ENCODE results near the gene PFKFB2. TPM values are rescaled to one million over a fixed set of nuclear protein-coding genes. Genes with fewer than 3 reads are reported as not detected.

Gene PFKFB2
- total and polyA plus RNA-seq, 2 experiments from 2014 or later = 9.5 to 19.2 TPM

DNA sequence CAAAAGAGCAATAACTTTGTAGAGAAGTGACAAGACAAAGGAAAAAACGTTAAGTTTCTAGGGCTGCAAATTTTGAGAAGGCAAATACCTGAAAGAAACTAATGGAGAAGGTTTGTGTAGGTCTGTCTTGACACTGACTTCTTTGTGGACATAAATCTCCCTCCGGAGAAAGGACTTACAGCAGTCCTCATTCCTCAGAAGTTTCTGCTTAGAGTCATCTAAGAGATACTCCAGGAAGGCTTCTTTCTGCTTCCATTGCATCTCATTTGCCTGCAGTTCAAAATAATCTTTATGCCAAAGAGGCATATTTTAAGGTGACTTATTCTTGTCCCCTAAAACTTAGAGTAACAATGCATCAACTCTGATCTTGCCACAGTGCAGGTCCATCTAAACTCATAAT lies 31.2 kb downstream of the PFKFB2 start:
- WGBS (ENCODE audit: low lambda C conversion rate, missing lambda C conversion rate) = 31% methylated on average over 2 of the region's 2 CpGs
- Histone ChIP-seq H3K4me2 (no peak overlapping the region), H3K27ac (no peak overlapping the region), H2AFZ (no peak overlapping the region), H3K27me3 (no peaks in the 10 kb centered on the region), H3K36me3 (replicated peaks; ENCODE audit: insufficient read depth, low read depth) (no peaks in the 10 kb centered on the region), H3K4me1 (ENCODE audit: insufficient read depth) (peaks cover 31% of the 10 kb centered on the region), H3K9me2 (replicated peaks; ENCODE audit: insufficient read depth) (no peaks in the 10 kb centered on the region), H4K20me1 (ENCODE audit: insufficient read depth, poor library complexity, severe bottlenecking) (no peaks in the 10 kb centered on the region), H3K79me2 (no peaks in the 10 kb centered on the region), H3K9me3 (ENCODE audit: low read depth) (no peaks in the 10 kb centered on the region), H3K4me3 (no peak overlapping the region)
- no peak for DNase-seq (ENCODE audit: low spot score)
- TF ChIP-seq, protein P1, sequence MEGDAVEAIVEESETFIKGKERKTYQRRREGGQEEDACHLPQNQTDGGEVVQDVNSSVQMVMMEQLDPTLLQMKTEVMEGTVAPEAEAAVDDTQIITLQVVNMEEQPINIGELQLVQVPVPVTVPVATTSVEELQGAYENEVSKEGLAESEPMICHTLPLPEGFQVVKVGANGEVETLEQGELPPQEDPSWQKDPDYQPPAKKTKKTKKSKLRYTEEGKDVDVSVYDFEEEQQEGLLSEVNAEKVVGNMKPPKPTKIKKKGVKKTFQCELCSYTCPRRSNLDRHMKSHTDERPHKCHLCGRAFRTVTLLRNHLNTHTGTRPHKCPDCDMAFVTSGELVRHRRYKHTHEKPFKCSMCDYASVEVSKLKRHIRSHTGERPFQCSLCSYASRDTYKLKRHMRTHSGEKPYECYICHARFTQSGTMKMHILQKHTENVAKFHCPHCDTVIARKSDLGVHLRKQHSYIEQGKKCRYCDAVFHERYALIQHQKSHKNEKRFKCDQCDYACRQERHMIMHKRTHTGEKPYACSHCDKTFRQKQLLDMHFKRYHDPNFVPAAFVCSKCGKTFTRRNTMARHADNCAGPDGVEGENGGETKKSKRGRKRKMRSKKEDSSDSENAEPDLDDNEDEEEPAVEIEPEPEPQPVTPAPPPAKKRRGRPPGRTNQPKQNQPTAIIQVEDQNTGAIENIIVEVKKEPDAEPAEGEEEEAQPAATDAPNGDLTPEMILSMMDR (IDR thresholded peaks at IDR 0.05; ENCODE audit: poor library complexity) = no peak
- no peak for TF ChIP-seq EZH2 (IDR thresholded peaks at IDR 0.05; ENCODE audit: borderline replicate concordance)
- no peak for TF ChIP-seq EZH2phosphoT487 (IDR thresholded peaks at IDR 0.05; ENCODE audit: low read depth, severe bottlenecking, unreplicated experiment)

DNA sequence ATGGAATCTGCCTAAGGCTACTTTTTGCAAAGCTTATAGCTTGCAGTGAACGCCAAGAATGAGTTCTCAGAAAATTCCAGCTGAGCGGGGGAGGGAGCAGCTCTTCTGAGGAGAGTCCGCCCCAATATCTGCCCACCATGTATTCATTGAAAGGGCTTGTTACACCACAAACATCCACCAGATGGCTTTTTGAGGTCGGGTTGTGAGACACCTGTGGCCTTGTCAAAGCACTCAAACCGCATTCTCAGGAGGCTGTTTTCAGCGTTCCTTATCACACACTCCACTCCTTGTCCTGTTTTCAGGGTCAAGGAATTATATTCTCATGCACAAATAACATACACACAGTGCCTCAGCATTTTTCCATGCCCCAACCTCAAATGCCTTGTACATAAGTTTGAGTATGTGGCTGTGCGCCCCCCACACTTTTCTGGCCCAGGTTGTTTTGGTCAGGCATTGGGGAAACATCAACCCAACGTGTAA lies 31.7 kb downstream of the PFKFB2 start:
- H3K4me1 ChIP-seq (ENCODE audit: insufficient read depth) = peaks cover 36% of the 10 kb centered on the region
- H3K4me2 ChIP-seq = no peak overlapping the region
- peak; percentile 80 for DNase-seq (ENCODE audit: low spot score)
- no peak overlapping the region for H2AFZ ChIP-seq
- H3K27me3 ChIP-seq = no peaks in the 10 kb centered on the region
- no peaks in the 10 kb centered on the region for H4K20me1 ChIP-seq (ENCODE audit: insufficient read depth, poor library complexity, severe bottlenecking)
- no peak overlapping the region for H3K4me3 ChIP-seq
- H3K79me2 ChIP-seq = no peaks in the 10 kb centered on the region
- TF ChIP-seq, protein P1 (IDR thresholded peaks at IDR 0.05; ENCODE audit: poor library complexity) = peak; percentile 62
- no peak for TF ChIP-seq EZH2phosphoT487 (IDR thresholded peaks at IDR 0.05; ENCODE audit: low read depth, severe bottlenecking, unreplicated experiment)
- H3K9me2 ChIP-seq (replicated peaks; ENCODE audit: insufficient read depth) = no peaks in the 10 kb centered on the region
- H3K9me3 ChIP-seq (ENCODE audit: low read depth) = no peaks in the 10 kb centered on the region
- 25% methylated on average over 8 of the region's 8 CpGs for WGBS (ENCODE audit: low lambda C conversion rate, missing lambda C conversion rate)
- H3K27ac ChIP-seq = peak overlapping the region; percentile 44
- H3K36me3 ChIP-seq (replicated peaks; ENCODE audit: insufficient read depth, low read depth) = no peaks in the 10 kb centered on the region

DNA sequence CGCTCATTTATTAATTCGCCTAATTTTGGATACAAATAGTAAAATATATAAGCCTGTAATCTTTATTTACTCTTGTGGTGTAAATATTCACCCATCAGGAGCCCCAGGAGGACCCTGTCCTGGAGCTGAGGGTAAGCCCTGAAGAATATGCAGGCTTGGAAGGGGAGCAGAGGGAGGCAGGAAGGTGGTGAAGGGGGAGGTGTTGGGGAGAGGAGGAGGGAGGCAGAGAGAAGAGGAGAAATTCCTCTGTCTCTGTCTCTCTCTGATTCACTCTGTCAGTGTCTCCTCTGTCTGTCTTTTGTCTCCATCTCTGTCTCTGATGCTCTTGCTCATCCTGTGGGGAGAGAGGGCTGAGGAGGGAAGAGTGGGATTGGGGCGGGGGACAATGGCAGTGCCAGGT lies 32.8 kb downstream of the PFKFB2 start:
- no peaks in the 10 kb centered on the region for H3K36me3 ChIP-seq (replicated peaks; ENCODE audit: insufficient read depth, low read depth)
- peaks cover 38% of the 10 kb centered on the region for H3K4me1 ChIP-seq (ENCODE audit: insufficient read depth)
- no peaks in the 10 kb centered on the region for H4K20me1 ChIP-seq (ENCODE audit: insufficient read depth, poor library complexity, severe bottlenecking)
- H2AFZ ChIP-seq = no peak overlapping the region
- 87% methylated on average over 3 of the region's 3 CpGs for WGBS (ENCODE audit: low lambda C conversion rate, missing lambda C conversion rate)
- no peak overlapping the region for H3K4me2 ChIP-seq
- no peak for DNase-seq (ENCODE audit: low spot score)
- no peak overlapping the region for H3K4me3 ChIP-seq
- no peaks in the 10 kb centered on the region for H3K79me2 ChIP-seq
- TF ChIP-seq, protein P1 (IDR thresholded peaks at IDR 0.05; ENCODE audit: poor library complexity) = no peak
- TF ChIP-seq EZH2 (IDR thresholded peaks at IDR 0.05; ENCODE audit: borderline replicate concordance) = no peak
- no peak for TF ChIP-seq EZH2phosphoT487 (IDR thresholded peaks at IDR 0.05; ENCODE audit: low read depth, severe bottlenecking, unreplicated experiment)
- H3K27me3 ChIP-seq = no peaks in the 10 kb centered on the region
- H3K9me3 ChIP-seq (ENCODE audit: low read depth) = no peaks in the 10 kb centered on the region
- no peak overlapping the region for H3K27ac ChIP-seq
- no peaks in the 10 kb centered on the region for H3K9me2 ChIP-seq (replicated peaks; ENCODE audit: insufficient read depth)

- H3K4me1 ChIP-seq (ENCODE audit: insufficient read depth) = peaks cover 38% of the 10 kb centered on the region
- 17% methylated on average over 2 of the region's 2 CpGs for WGBS (ENCODE audit: low lambda C conversion rate, missing lambda C conversion rate)
Measured at GRCh38 chr1:207088161-207088560, 35.1 kb downstream of the PFKFB2 start.

More at GRCh38 chr1:207088161-207088560, 35.1 kb downstream of the PFKFB2 start:
- TF ChIP-seq, protein P1 (IDR thresholded peaks at IDR 0.05; ENCODE audit: poor library complexity) = no peak
- TF ChIP-seq EZH2 (IDR thresholded peaks at IDR 0.05; ENCODE audit: borderline replicate concordance) (no peak), EZH2phosphoT487 (IDR thresholded peaks at IDR 0.05; ENCODE audit: low read depth, severe bottlenecking, unreplicated experiment) (no peak)
- no peaks in the 10 kb centered on the region for H3K9me2 ChIP-seq (replicated peaks; ENCODE audit: insufficient read depth)
- no peaks in the 10 kb centered on the region for H3K79me2 ChIP-seq
- H2AFZ ChIP-seq = no peak overlapping the region
- H3K27ac ChIP-seq = peak overlapping the region; percentile 86
- H3K27me3 ChIP-seq = no peaks in the 10 kb centered on the region
- DNase-seq (ENCODE audit: low spot score) = no peak
- H3K9me3 ChIP-seq (ENCODE audit: low read depth) = no peaks in the 10 kb centered on the region
- H4K20me1 ChIP-seq (ENCODE audit: insufficient read depth, poor library complexity, severe bottlenecking) = no peaks in the 10 kb centered on the region
- H3K36me3 ChIP-seq (replicated peaks; ENCODE audit: insufficient read depth, low read depth) = no peaks in the 10 kb centered on the region
- no peak overlapping the region for H3K4me3 ChIP-seq
- peak overlapping the region; percentile 21 for H3K4me2 ChIP-seq

Data from hepatocyte (in vitro differentiated cells).